Measurements from ENCODE around the gene IQSEC1.

IQSEC1 gene

DNA sequence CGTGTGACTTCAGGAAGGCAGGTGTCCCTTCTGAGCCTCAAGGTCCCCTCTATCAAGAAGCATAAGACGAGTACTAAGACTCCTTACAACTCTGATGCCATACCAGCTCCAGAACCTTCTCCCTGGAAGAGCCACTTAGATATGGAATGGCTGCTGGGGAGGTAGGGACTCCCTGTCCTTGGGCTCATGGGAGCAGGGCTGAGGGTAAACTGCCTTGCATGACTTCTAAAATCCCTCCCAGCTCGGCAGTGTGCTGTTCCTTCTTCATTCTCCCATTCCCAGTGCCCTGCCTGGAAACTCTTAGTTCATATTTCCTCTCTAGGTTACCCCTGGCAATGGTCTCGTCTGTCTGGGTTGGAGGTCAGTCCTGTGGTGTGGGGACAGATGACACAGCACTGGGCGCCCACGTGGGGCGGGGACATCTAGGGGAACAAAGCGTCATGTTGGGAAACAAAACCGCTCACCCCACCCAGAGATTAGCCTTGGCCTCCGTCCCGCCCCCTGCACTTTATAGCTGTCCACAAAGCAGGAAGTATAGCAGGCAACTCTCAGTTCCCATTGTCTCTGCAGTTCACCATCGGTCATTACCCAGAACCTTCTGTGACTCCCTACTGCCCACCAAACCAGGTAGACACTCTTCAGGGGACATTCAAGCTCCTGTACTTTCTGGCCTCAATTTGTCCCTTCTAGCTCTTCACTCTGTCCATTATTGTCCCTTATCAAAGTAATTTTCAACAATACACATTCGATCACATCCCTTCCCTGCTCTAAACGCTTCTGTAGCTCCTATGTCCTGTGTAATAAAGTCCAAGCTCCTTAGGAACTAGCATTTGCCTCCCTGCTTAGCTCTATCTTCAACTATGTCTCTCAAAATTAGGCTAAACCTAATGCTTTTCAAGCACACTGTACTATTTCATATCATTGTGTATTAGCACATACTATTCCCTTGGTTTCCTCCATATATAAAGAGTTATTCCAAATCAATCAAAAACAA lies 73.8 kb downstream of the IQSEC1 start:
- DNase-seq (ENCODE audit: low read depth), result no peak

GRCh38 chr3:12998648-12999047 lies 74.6 kb downstream of the IQSEC1 start:
- DNase-seq (ENCODE audit: low read depth), result no peak

- DNase-seq (ENCODE audit: low read depth), result no peak
Observed at GRCh38 chr3:12997387-12997786, 75.8 kb downstream of the IQSEC1 start.

- DNase-seq (ENCODE audit: low read depth), result no peak
Observed at GRCh38 chr3:12996181-12996506, 77.1 kb downstream of the IQSEC1 start.

GRCh38 chr3:12995389-12996180 lies 77.6 kb downstream of the IQSEC1 start:
- no peak for DNase-seq (ENCODE audit: low read depth)

DNA sequence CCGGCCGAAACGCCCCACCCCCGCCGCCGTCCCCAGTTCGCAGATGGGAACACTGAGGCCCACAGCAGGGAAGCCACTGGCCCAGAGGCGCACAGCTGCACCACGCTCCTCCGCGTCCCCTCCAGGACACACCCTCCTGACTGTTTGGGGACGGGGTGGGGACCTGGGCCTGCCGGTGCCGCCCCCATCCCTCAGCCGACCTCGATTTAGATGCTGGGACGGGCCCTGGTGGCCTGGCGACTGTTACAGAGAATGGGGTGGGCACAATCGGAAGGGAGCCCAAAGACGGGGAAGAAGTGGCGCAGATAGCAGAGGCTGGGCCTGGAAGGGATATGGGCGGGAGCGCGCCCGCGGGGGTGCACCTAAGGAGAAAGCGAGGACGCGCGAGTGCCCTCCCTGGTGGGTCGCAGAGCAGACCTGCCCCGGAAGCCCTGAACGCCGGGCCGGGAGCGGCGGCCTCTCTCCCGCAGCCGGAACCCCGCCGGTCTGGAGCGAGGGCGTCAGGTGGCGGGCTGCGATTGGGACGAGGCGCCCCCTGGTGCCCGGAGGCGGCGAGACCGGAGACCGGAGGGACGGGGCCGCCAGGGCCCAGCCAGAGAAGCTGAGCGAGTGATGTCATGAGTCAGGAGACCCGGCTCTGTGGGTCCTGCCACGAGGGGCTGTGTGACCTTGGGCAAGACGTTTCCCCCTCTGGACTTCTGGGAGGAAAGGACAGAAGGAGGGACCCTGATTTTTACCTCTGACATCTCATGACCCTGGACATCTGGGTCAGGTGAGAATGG lies 78.4 kb downstream of the IQSEC1 start:
- peak; percentile 33 for DNase-seq (ENCODE audit: low read depth)

DNA sequence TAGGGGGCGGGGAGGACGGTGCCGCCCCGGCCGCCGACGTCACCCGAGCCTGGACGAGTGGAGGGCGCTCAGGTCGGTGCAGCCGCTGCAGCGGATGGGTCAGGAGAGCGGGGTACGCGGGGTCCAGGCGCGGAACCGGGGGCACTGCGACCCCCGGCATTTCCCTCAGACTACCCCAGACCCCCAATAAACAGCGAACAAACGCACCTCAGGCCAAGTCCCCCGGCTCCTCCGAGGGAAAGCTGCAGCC lies 78.9 kb downstream of the IQSEC1 start:
- DNase-seq (ENCODE audit: low read depth), result no peak

GRCh38 chr3:12993517-12994356 lies 79.5 kb downstream of the IQSEC1 start:
- DNase-seq (ENCODE audit: low read depth), result no peak

DNA sequence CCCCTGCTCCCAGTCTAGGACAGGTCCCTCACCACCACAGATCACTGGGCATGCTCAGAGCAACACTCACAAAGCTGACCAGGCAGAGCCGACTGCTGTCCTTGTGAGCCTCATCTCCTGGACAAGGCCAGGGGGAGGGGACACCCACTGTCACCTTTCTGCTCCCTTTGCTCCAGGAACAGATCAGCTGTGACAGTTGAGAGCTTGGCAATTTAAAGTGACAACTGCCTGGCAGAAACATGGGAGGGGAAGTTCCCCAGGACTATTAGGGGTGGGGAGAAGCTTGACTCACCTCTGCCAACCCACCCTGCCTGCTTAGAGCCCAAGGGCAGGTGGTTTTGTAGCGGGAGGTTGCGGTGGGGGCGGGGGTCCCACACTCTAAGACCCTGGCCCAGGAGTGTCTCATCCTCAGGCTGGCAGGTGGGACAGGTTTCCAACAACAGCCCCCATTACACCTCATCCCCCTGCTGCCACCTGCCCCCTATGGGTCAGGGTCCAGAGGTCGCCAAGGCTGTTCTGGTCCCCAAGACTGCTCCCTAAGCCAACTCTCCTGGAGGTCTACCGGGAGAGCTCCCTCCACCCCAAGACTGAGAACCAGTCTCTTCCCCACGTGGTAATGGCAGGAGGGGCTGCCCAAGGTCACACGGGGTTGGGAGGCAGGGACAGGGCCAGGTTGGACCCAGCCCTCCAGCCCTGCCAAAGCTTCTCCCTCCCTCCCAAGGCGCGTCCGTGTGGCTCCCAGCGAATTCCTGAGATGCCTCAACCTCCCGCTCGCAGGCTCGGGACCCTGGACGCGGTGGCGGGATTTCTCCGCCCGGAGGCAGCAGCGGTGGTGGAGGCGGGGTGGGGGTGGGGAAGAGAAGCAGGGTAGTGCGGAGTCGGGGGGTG lies 80.4 kb downstream of the IQSEC1 start:
- DNase-seq (ENCODE audit: low read depth), result no peak

- DNase-seq (ENCODE audit: low read depth), result no peak
Observed at GRCh38 chr3:12991861-12992281, 81.4 kb downstream of the IQSEC1 start.

DNA sequence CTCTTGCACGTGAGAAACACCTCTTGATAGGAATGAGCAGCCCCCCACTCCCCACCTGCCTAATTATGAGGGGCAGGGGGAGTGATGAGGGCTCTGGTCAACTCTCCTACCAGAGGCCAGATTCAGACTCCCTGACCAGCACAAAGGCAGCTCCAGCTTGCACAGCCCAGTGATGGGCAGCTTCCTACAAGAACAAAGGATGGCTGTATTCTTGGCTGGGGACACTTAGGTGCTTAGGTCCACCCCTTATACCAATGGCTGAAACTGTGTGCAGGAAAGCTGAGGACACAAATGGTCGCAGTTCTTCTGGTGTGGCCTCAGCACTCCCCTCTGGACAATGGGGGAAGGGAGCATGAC lies 81.8 kb downstream of the IQSEC1 start:
- no peak for DNase-seq (ENCODE audit: low read depth)

GRCh38 chr3:12990781-12991480 lies 82.3 kb downstream of the IQSEC1 start:
- DNase-seq (ENCODE audit: low read depth), result no peak

DNA sequence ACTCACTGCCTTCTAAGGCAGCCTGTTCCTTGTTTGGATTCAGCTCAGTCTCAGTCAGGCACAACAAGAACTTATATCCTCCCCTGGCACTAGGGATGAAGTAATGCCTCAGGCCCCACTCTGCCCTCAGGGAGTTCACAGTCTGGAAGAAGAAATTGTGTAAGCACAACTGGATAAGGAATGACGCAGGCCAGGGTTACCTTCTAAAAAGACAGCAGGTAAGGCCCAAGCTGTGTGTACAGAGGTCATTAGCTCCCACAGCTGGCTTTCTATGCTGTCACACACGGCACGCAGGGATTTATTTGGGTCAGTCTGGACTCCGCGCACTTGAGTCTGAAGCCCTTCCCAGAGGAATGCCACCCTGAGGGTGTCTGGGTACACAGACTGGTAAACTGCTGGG lies 82.9 kb downstream of the IQSEC1 start:
- no peak for DNase-seq (ENCODE audit: low read depth)

GRCh38 chr3:12988728-12989454 lies 84.3 kb downstream of the IQSEC1 start:
- no peak for DNase-seq (ENCODE audit: low read depth)

- DNase-seq (ENCODE audit: low read depth), result no peak
Observed at GRCh38 chr3:12987602-12988001, 85.6 kb downstream of the IQSEC1 start.

GRCh38 chr3:12986986-12987385 lies 86.2 kb downstream of the IQSEC1 start:
- no peak for DNase-seq (ENCODE audit: low read depth)

DNA sequence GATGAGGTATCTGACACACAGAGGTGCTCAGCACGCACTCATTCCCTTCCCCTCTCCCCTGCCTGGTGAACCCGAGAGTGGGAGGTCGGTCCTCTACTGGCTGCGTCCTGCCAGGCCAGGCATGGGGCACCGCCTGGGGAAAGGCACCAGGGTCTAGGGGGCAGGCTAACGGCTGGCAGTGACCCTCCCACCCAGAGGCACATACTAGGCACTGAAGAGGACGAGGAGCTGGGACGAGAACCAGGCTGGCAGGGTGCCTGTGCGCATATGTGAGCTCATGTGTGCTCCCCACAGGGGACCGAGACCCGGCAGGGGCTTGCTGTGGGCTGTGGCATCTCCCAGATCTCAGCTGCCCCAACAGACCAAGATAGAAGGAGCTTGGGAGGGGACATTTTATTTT lies 86.7 kb downstream of the IQSEC1 start:
- no peak for DNase-seq (ENCODE audit: low read depth)

GRCh38 chr3:12986031-12986430 lies 87.2 kb downstream of the IQSEC1 start:
- no peak for DNase-seq (ENCODE audit: low read depth)

GRCh38 chr3:12985148-12985547 lies 88.1 kb downstream of the IQSEC1 start:
- DNase-seq (ENCODE audit: low read depth), result no peak
